ENCODE data around the gene OPRM1. TPM values are rescaled to one million over a fixed set of nuclear protein-coding genes. Genes with fewer than 3 reads are reported as not detected.

OPRM1 gene
- total RNA-seq, 1 experiment from 2014 or later, result not detected

- Histone ChIP-seq H3K4me2 (ENCODE audit: low read length) (no peak overlapping the region), H4K20me1 (ENCODE audit: insufficient read depth) (no peaks in the 10 kb centered on the region), H3K79me2 (ENCODE audit: insufficient read depth, low read length) (no peaks in the 10 kb centered on the region), H3K27ac (ENCODE audit: low read depth, low read length) (no peak overlapping the region), H3K27me3 (ENCODE audit: insufficient read depth, low read length) (no peaks in the 10 kb centered on the region), H3K4me3 (replicated peaks in 1 of 2; ENCODE audit: low read depth in 1 of 2, low read length in 2 of 2) (no peak overlapping the region), H3K9me3 (ENCODE audit: control insufficient read depth in 1 of 2, insufficient read depth in 1 of 2, low read depth in 1 of 2, low read length in 2 of 2) (no peaks in the 10 kb centered on the region), H3K9me2 (ENCODE audit: insufficient read depth) (no peaks in the 10 kb centered on the region), H3K4me1 (ENCODE audit: control insufficient read depth in 1 of 2, insufficient read depth in 2 of 2, low read length in 2 of 2) (no peaks in the 10 kb centered on the region), H3K9ac (ENCODE audit: low read length) (no peak overlapping the region), H3K36me3 (ENCODE audit: control insufficient read depth in 1 of 2, insufficient read depth in 2 of 2, low read length in 2 of 2) (no peaks in the 10 kb centered on the region), H2AFZ (ENCODE audit: low read depth, low read length, poor library complexity, severe bottlenecking) (no peak overlapping the region)
- ATAC-seq (no peak), DNase-seq (ENCODE audit: low read depth, low spot score) (no peak)
- no TSS peak for BruUV-seq (replicated peaks)
- CTCF ChIA-PET, result no interaction called here
- RAD21 ChIA-PET (ENCODE audit: low non-redundant PET in 1 of 2, low total read pairs in 2 of 2, uncharacterized antibody in 2 of 2, unreplicated experiment in 2 of 2), result no interaction called here
- no peak for TF ChIP-seq CBX3 (IDR thresholded peaks at IDR 0.05; ENCODE audit: low read depth)
- no peak for TF ChIP-seq POLR2AphosphoS5 (IDR thresholded peaks at IDR 0.05; ENCODE audit: low read depth, low read length)
- TF ChIP-seq ATF3 (IDR thresholded peaks at IDR 0.05), result no peak
- no peak for TF ChIP-seq EZH2 (IDR thresholded peaks at IDR 0.05)
- POLR2A ChIA-PET, result no interaction called here
- intact Hi-C loops (cut with micrococcal nuclease), result no loop called here
Measured at GRCh38 chr6:154268486-154268885, 229.4 kb downstream of the OPRM1 start.

- Histone ChIP-seq H4K20me1 (ENCODE audit: insufficient read depth) (no peaks in the 10 kb centered on the region), H3K27me3 (ENCODE audit: insufficient read depth, low read length) (no peaks in the 10 kb centered on the region), H3K4me2 (ENCODE audit: low read length) (no peak overlapping the region), H3K9ac (ENCODE audit: low read length) (no peak overlapping the region), H3K79me2 (ENCODE audit: insufficient read depth, low read length) (no peaks in the 10 kb centered on the region), H2AFZ (ENCODE audit: low read depth, low read length, poor library complexity, severe bottlenecking) (no peak overlapping the region), H3K36me3 (ENCODE audit: control insufficient read depth in 1 of 2, insufficient read depth in 2 of 2, low read length in 2 of 2) (no peaks in the 10 kb centered on the region), H3K4me3 (replicated peaks in 1 of 2; ENCODE audit: low read depth in 1 of 2, low read length in 2 of 2) (no peak overlapping the region), H3K27ac (ENCODE audit: low read depth, low read length) (no peak overlapping the region), H3K9me2 (ENCODE audit: insufficient read depth) (no peaks in the 10 kb centered on the region), H3K9me3 (ENCODE audit: control insufficient read depth in 1 of 2, insufficient read depth in 1 of 2, low read depth in 1 of 2, low read length in 2 of 2) (no peaks in the 10 kb centered on the region), H3K4me1 (ENCODE audit: control insufficient read depth in 1 of 2, insufficient read depth in 2 of 2, low read length in 2 of 2) (no peaks in the 10 kb centered on the region; a peak in 1 of 4 replicates)
- BruUV-seq (replicated peaks), result no TSS peak
- intact Hi-C loops (cut with micrococcal nuclease), result no loop called here
- ChIA-PET POLR2A (no interaction called here), CTCF (no interaction called here), RAD21 (ENCODE audit: low non-redundant PET in 1 of 2, low total read pairs in 2 of 2, uncharacterized antibody in 2 of 2, unreplicated experiment in 2 of 2) (no interaction called here)
- TF ChIP-seq YY1 (IDR thresholded peaks at IDR 0.05; ENCODE audit: extremely low read depth, insufficient replicate concordance, low read depth, low read length), result no peak
- TF ChIP-seq CTCF (IDR thresholded peaks at IDR 0.05 in 2 of 3, conservative IDR thresholded peaks at IDR 0.05 in 1 of 3; ENCODE audit: borderline replicate concordance in 1 of 3, insufficient read depth in 1 of 3, low read depth in 2 of 3, low read length in 2 of 3), result no peak
- no peak for TF ChIP-seq EZH2phosphoT487 (IDR thresholded peaks at IDR 0.05; ENCODE audit: borderline replicate concordance)
- TF ChIP-seq ZFX (IDR thresholded peaks at IDR 0.05), result no peak
- no peak for ATAC-seq
- no peak for DNase-seq (ENCODE audit: low read depth, low spot score)
Measured at GRCh38 chr6:154274168-154274567, 235.1 kb downstream of the OPRM1 start.
